Ovary (tissue), 3 donors: ENCODE data around the gene TPX2.

Experiments used
- CTCF ChIP-seq, 3 donors: fragments of 450-650 bp in 2 of 3; fragments of 200-600 bp in 1 of 3; IDR thresholded peaks; one replicate each; pipeline versions ENCODE4 v1.5.1 to v1.8.0; 2016 to 2022; ENCODE audit warnings: antibody characterized with exemption in 3 of 3, mild to moderate bottlenecking in 1 of 3
- EP300 ChIP-seq: sonication (generic); formaldehyde crosslinking; IDR thresholded peaks from one replicate; pipeline ENCODE4 v1.6.1; 2017; ENCODE audit warnings: antibody characterized with exemption
- POLR2A ChIP-seq: fragments of 450-650 bp; IDR thresholded peaks from one replicate; pipeline ENCODE4 v1.6.1; 2017; ENCODE audit warnings: antibody characterized with exemption, mild to moderate bottlenecking, moderate library complexity
- donor health status: DM: no; HTN: no; CAD: no.

GRCh38 chr20:31746068-31746878, 7.2 kb downstream of the TPX2 start:
- TF ChIP-seq CTCF (IDR thresholded peaks at IDR 0.05) (no peak), POLR2A (no peak), EP300 (no peak)
